ENCODE results near the gene LYST. TPM values are rescaled to one million over a fixed set of nuclear protein-coding genes. Genes with fewer than 3 reads are reported as not detected.
A peak's percentile ranks its signal among the peaks of the same experiment; 100 is the strongest.
"Not testable (repeated sequence)": the region's sequence is repeated elsewhere in the genome, so short reads cannot be mapped to it uniquely, and the experiment has no call there.

Gene LYST
- total RNA-seq, 1 donor from 2014 or later, result 78.4 TPM

DNA sequence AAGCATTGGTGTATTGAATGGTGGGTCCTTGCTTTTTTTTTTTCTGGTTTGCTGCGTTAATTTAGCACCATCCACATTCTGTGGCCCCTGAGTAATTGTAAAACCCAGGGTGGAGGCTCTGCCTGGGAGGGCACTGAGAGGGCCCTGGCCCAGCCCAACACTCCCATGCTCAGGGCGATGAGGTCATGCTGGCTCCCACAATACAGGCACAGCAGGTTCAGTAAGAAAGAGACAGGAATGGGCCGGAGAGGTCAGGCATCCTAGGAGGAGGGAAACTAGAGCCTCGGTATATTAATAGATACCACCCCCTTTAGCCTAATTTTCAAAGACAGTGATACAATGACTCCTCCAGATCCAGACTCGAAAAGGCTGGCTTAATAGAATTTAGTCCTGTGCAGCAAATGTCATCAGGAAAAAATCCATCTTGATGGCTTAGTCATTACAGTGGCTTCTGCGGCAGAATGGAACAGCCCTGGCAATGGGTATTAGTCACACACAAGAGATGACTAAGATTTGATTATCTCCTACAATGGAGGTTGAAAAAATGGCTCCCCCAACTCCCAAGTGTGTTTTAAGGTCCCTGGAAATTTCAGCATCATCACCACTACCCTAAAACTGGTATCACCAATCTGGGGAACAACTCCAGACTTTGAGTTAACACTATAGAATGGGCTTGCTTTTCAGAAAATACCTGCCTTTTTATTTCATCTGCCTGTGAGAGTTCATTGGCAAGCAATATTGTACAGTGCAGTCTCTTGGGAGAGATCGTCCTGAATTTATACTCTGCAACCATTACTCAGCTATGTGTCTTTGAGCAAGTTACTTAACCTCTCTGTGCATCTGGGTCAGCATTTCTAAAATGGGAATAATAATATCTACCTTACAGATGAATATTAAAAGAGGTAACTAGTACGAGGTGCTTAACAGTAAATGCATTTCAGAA is 43.9 kb upstream of the LYST start:
- peak; percentile 86 for ATAC-seq
- Histone ChIP-seq H3K9me3 (no peaks in the 10 kb centered on the region), H3K4me3 (no peak overlapping the region), H3K27ac (no peak overlapping the region), H3K4me1 (no peaks in the 10 kb centered on the region), H3K36me3 (no peaks in the 10 kb centered on the region), H3K27me3 (no peaks in the 10 kb centered on the region)
- intact Hi-C loops (cut with DNase I), result no loop called here
- DNase-seq, result no peak
- TF ChIP-seq, protein P1, sequence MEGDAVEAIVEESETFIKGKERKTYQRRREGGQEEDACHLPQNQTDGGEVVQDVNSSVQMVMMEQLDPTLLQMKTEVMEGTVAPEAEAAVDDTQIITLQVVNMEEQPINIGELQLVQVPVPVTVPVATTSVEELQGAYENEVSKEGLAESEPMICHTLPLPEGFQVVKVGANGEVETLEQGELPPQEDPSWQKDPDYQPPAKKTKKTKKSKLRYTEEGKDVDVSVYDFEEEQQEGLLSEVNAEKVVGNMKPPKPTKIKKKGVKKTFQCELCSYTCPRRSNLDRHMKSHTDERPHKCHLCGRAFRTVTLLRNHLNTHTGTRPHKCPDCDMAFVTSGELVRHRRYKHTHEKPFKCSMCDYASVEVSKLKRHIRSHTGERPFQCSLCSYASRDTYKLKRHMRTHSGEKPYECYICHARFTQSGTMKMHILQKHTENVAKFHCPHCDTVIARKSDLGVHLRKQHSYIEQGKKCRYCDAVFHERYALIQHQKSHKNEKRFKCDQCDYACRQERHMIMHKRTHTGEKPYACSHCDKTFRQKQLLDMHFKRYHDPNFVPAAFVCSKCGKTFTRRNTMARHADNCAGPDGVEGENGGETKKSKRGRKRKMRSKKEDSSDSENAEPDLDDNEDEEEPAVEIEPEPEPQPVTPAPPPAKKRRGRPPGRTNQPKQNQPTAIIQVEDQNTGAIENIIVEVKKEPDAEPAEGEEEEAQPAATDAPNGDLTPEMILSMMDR (IDR thresholded peaks at IDR 0.05), result no peak

DNA sequence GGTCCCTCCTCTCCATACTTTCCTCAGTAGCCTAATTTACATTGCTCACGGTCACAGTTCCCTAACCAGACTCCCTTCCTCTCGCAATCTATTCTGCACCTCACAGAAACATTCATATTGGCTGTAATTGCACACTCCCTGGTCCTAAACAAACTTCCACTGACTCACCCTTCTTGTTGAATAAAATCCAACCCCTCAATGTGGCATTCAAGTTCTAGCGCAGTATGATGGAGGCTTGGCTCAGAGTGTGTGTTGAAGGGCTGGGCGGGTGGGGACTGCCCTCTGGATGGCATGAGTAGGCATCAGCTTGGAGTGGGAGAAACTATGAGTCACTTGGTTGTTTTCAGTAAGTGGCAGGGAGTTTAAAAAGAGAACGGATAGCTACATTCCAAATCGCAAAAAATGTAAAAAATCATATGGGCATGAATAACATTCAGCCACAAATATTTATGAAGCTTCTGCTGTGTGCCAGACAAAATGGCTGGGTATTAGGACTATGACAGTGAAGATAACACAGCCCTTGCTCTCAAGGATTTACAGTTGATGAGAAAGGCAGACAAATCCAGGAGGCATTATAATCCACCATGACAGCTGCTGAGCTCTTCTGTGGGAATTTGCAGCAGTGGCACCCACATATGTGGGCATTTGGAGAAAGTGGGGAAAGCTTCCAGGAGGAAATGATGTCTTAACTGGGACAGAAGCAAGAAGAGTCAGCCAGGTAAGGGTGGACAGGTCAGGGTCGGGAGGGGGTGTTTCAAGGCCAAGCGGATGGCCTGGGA is 42.2 kb upstream of the LYST start:
- peak overlapping the region; percentile 47 for H3K27ac ChIP-seq
- H3K4me3 ChIP-seq, result no peak overlapping the region
- H3K27me3 ChIP-seq, result no peaks in the 10 kb centered on the region
- ATAC-seq, result peak; percentile 87
- TF ChIP-seq, protein P1 (IDR thresholded peaks at IDR 0.05), result no peak
- DNase-seq, result no peak
- H3K9me3 ChIP-seq, result no peaks in the 10 kb centered on the region
- intact Hi-C loops (cut with DNase I), result no loop called here
- no peaks in the 10 kb centered on the region for H3K36me3 ChIP-seq
- H3K4me1 ChIP-seq, result no peaks in the 10 kb centered on the region

DNA sequence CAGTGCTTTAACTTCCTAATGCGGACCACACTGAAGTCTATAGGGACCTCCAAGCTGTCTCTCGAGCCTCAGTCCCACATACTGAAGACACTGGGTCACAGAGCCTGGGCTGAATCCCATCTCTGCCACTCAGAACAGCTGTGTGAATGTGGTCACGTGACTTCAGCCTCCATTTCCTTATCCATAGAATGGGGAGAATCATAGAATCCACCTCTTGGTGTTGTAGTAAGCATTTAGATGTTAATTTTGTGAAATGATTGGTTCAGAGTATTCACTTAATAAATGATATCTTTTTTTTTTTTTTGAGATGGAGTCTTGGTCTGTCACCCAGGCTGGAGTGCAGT is 41.2 kb upstream of the LYST start:
- Histone ChIP-seq H3K27ac (no peak overlapping the region), H3K27me3 (no peaks in the 10 kb centered on the region), H3K36me3 (no peaks in the 10 kb centered on the region), H3K4me3 (no peak overlapping the region), H3K4me1 (no peaks in the 10 kb centered on the region), H3K9me3 (no peaks in the 10 kb centered on the region)
- intact Hi-C loops (cut with DNase I), result no loop called here
- TF ChIP-seq, protein P1 (IDR thresholded peaks at IDR 0.05), result no peak
- DNase-seq (no peak), ATAC-seq (no peak)

DNA sequence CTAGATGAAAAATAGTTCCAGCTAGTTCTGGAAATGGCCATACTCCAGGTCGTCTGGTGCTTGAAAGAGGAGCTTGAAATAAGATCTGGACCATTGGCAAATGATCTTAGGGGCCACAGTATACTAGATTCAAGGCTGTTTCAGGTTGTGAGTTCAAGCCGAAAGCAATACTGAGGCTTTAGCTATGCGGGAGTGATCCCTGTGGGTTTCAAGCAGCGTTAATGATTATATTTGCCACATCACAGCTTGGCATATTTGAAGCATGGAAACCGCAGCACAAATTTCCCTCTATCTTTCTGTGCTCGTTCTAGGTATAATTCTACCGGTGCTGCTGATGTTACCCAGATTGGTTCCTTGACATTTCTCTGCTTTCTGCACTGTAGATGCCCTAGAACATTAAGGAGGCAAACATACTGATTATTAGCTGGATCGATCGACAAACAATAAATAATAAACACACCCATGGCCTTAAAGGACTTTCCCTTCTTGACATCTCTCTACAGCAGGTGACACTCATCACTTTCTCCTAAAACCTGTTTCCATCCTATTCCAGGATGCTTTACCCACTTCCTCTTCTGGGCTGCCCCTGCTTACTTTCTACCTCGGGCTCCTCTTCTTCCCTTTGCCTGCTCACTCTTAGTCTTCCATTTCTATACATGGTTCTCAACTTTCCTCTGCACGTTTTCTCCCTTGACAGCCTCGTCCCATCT is 40.6 kb upstream of the LYST start:
- Histone ChIP-seq H3K9me3 (no peaks in the 10 kb centered on the region), H3K4me3 (no peak overlapping the region), H3K27ac (no peak overlapping the region), H3K36me3 (no peaks in the 10 kb centered on the region), H3K27me3 (no peaks in the 10 kb centered on the region), H3K4me1 (no peaks in the 10 kb centered on the region)
- DNase-seq (no peak), ATAC-seq (no peak)
- intact Hi-C loops (cut with DNase I), result no loop called here
- TF ChIP-seq, protein P1 (IDR thresholded peaks at IDR 0.05), result no peak

DNA sequence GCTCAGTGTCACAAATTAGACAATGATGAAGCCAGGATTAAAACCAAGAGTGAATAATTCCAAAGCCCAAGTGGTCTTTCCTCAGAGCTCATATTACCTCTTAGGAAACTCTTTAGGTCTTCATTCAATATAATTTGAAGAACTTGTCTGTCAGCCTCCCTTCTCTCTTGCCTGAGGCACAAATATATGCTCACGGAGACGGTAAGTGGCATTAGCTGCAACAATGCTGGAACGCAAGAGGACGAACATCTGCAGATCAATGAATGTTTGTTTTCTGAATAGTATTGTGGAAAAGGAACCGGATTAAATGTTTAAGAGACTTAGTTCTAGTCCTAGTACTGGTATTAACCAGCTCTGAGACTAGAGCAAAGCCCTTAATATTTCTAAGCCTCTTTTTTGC is 39.7 kb upstream of the LYST start:
- H3K27ac ChIP-seq, result no peak overlapping the region
- intact Hi-C loops (cut with DNase I), result no loop called here
- H3K4me1 ChIP-seq, result no peaks in the 10 kb centered on the region
- TF ChIP-seq, protein P1 (IDR thresholded peaks at IDR 0.05), result no peak
- no peak for DNase-seq
- H3K27me3 ChIP-seq, result no peaks in the 10 kb centered on the region
- no peaks in the 10 kb centered on the region for H3K36me3 ChIP-seq
- no peak overlapping the region for H3K4me3 ChIP-seq
- no peaks in the 10 kb centered on the region for H3K9me3 ChIP-seq
- no peak for ATAC-seq

GRCh38 chr1:235903809-235904208 is 37.1 kb upstream of the LYST start:
- H3K9me3 ChIP-seq; H3K27ac ChIP-seq; H3K4me3 ChIP-seq; H3K36me3 ChIP-seq; ATAC-seq; DNase-seq; H3K4me1 ChIP-seq; H3K27me3 ChIP-seq; intact Hi-C loops (cut with DNase I): not testable (repeated sequence)

All from upper lobe of right lung (tissue), 1 donor.